HEK293 (cell line): ENCODE results near the gene IRS2.

Experiments used
- MEIS1 ChIP-seq: sonication (generic); formaldehyde crosslinking; IDR thresholded peaks from 2 replicates; pipeline ENCODE4 v1.8.1; 2022; ENCODE audit warnings: missing genetic modification reagents, mild to moderate bottlenecking, borderline replicate concordance
- REST ChIP-seq: fragments of 450-650 bp; formaldehyde crosslinking; IDR thresholded peaks from 2 replicates; pipeline ENCODE4 v1.5.1; 2016; ENCODE audit warnings: missing biosample characterization, missing genetic modification characterization
- ZBTB49 ChIP-seq: fragments of 450-650 bp; formaldehyde crosslinking; IDR thresholded peaks from 2 replicates; pipeline ENCODE4 v1.5.1; 2016; ENCODE audit warnings: missing biosample characterization, missing genetic modification characterization, low read depth
- ZNF121 ChIP-seq: fragments of 450-650 bp; formaldehyde crosslinking; IDR thresholded peaks from 2 replicates; pipeline ENCODE4 v1.5.1; 2016; ENCODE audit warnings: missing biosample characterization, missing genetic modification characterization
- ZNF488 ChIP-seq: fragments of 450-650 bp; formaldehyde crosslinking; IDR thresholded peaks from 2 replicates; pipeline ENCODE4 v1.5.1; 2016; ENCODE audit warnings: missing biosample characterization, missing genetic modification characterization
- ZNF670 ChIP-seq: fragments of 450-650 bp; formaldehyde crosslinking; IDR thresholded peaks from 2 replicates; pipeline ENCODE4 v1.5.1; 2016; ENCODE audit warnings: missing biosample characterization, missing genetic modification characterization, low read depth

- TF ChIP-seq ZNF488 (tag by site-specific recombination) (no peak), ZBTB49 (tag by site-specific recombination) (no peak), REST (no peak), MEIS1 (no peak), ZNF121 (tag by site-specific recombination) (no peak), ZNF670 (tag by site-specific recombination) (no peak)
These were observed 26.0 kb upstream of the IRS2 start for GRCh38 chr13:109812382-109812781.
